IPS DF 6.9 (cell line): ENCODE measurements around the gene CCT7.
"Not testable (repeated sequence)": the region's sequence is repeated elsewhere in the genome, so short reads cannot be mapped to it uniquely, and the experiment has no call there.

Source experiments
- DNase-seq: peaks from one replicate; pipeline ENCODE4 v3.0.0-alpha.2; 2013; ENCODE audit warnings: low read depth, low spot score
- H3K27ac ChIP-seq: one replicate; pipeline ENCODE4 v1.5.1; 2013; ENCODE audit warnings: low read length, control low read depth
- H3K27me3 ChIP-seq: 2 replicates; pipeline ENCODE4 v1.6.1; 2013; ENCODE audit warnings: mild to moderate bottlenecking, low read length; ENCODE audit not compliant: control insufficient read depth, insufficient read depth
- H3K36me3 ChIP-seq: 2 replicates; pipeline ENCODE4 v1.6.1; 2013; ENCODE audit warnings: low read length; ENCODE audit not compliant: control insufficient read depth, insufficient read depth
- H3K4me1 ChIP-seq: 2 replicates; pipeline ENCODE4 v1.6.1; 2013; ENCODE audit warnings: low read length; ENCODE audit not compliant: control insufficient read depth, insufficient read depth
- H3K4me3 ChIP-seq: 2 replicates; pipeline ENCODE4 v1.5.1; 2013; ENCODE audit warnings: mild to moderate bottlenecking, low read length
- H3K9me3 ChIP-seq: 2 replicates; pipeline ENCODE4 v1.6.1; 2013; ENCODE audit warnings: low read length, inconsistent platforms; ENCODE audit not compliant: control insufficient read depth, insufficient read depth
- WGBS: extraction: QIAGEN DNeasy Blood & Tissue Kit; methylation state at CpG from one replicate; pipeline ENCODE4 v1.1.7; 2013; ENCODE audit warnings: mixed read lengths, missing lambda C conversion rate; ENCODE audit not compliant: insufficient read length, insufficient coverage; 5-methylcytosine and 5-hydroxymethylcytosine counted together

Gene CCT7

GRCh38 chr2:73233932-73234832 is at the start of gene CCT7:
Gene CCT7, plus strand, starts transcription at chr2:73234308. Its CDS starts 71 bp downstream, at chr2:73234379.
- Histone ChIP-seq H3K36me3 (no peaks in the 10 kb centered on the region), H3K4me1 (peaks cover 2% of the 10 kb centered on the region; the same call in 1 of the 2 replicates)
- no CpG with 5 or more reads among the region's 69 CpGs for WGBS

GRCh38 chr2:73185965-73186364 is 48.1 kb upstream of the CCT7 start:
- no peak overlapping the region for H3K27ac ChIP-seq
- H3K36me3 ChIP-seq: no peaks in the 10 kb centered on the region
- no peaks in the 10 kb centered on the region for H3K27me3 ChIP-seq
- no peak for DNase-seq
- H3K9me3 ChIP-seq: no peaks in the 10 kb centered on the region
- H3K4me3 ChIP-seq: no peak overlapping the region
- WGBS: no CpG with 5 or more reads among the region's 2 CpGs
- no peaks in the 10 kb centered on the region for H3K4me1 ChIP-seq

More at GRCh38 chr2:73233932-73234832, at the start of gene CCT7:
- peak; percentile 87 for DNase-seq
- no peaks in the 10 kb centered on the region for H3K27me3 ChIP-seq
- H3K27ac ChIP-seq: no peak within 1 kb of the TSS
- H3K4me3 ChIP-seq: peak within 1 kb of the TSS; percentile 78
- H3K9me3 ChIP-seq: no peaks in the 10 kb centered on the region

- Histone ChIP-seq H3K4me3 (no peak overlapping the region), H3K27ac (no peak overlapping the region), H3K4me1 (peaks cover 2% of the 10 kb centered on the region; the same call in 1 of the 2 replicates), H3K27me3 (no peaks in the 10 kb centered on the region), H3K9me3 (no peaks in the 10 kb centered on the region), H3K36me3 (no peaks in the 10 kb centered on the region)
- DNase-seq: no peak
- no CpG with 5 or more reads among the region's 2 CpGs for WGBS
Observed at GRCh38 chr2:73187549-73187948, 46.6 kb upstream of the CCT7 start.

GRCh38 chr2:73197579-73197978 is 36.5 kb upstream of the CCT7 start:
- Histone ChIP-seq H3K27me3 (no peaks in the 10 kb centered on the region; the same call in 1 of the 2 replicates), H3K4me1 (no peaks in the 10 kb centered on the region), H3K4me3 (no peak overlapping the region), H3K27ac (no peak overlapping the region), H3K9me3 (no peaks in the 10 kb centered on the region), H3K36me3 (no peaks in the 10 kb centered on the region)
- DNase-seq: no peak

GRCh38 chr2:73200281-73200680 is 33.8 kb upstream of the CCT7 start:
- not testable (repeated sequence) for H3K4me1 ChIP-seq, H3K27ac ChIP-seq, H3K4me3 ChIP-seq, DNase-seq, H3K36me3 ChIP-seq, H3K9me3 ChIP-seq
- H3K27me3 ChIP-seq: peaks cover 12% of the 10 kb centered on the region; the same call in 1 of the 2 replicates
- no CpG with 5 or more reads among the region's 10 CpGs for WGBS

- Histone ChIP-seq H3K27me3 (peaks cover 12% of the 10 kb centered on the region; the same call in 1 of the 2 replicates), H3K4me1 (no peaks in the 10 kb centered on the region), H3K4me3 (peak within 1 kb of the TSS; percentile 29; the same call in 1 of the 2 replicates), H3K9me3 (no peaks in the 10 kb centered on the region), H3K27ac (no peak within 1 kb of the TSS), H3K36me3 (no peaks in the 10 kb centered on the region)
- no CpG with 5 or more reads among the region's 87 CpGs for WGBS
- DNase-seq: no peak
Observed at GRCh38 chr2:73202156-73203054, 31.7 kb upstream of the CCT7 start, which contains the start of gene NOTO. Gene NOTO, plus strand, starts transcription at chr2:73202574. Its CDS starts 93 bp downstream, at chr2:73202667.

GRCh38 chr2:73203055-73203681 is 30.9 kb upstream of the CCT7 start:
- no peaks in the 10 kb centered on the region for H3K36me3 ChIP-seq
- peaks cover 12% of the 10 kb centered on the region; the same call in 1 of the 2 replicates for H3K27me3 ChIP-seq
- WGBS: no CpG with 5 or more reads among the region's 44 CpGs

GRCh38 chr2:73205611-73206010 is 28.5 kb upstream of the CCT7 start:
- Histone ChIP-seq H3K4me3 (no peak overlapping the region), H3K36me3 (no peaks in the 10 kb centered on the region), H3K27ac (no peak overlapping the region), H3K27me3 (peaks cover 12% of the 10 kb centered on the region; the same call in 1 of the 2 replicates), H3K9me3 (no peaks in the 10 kb centered on the region), H3K4me1 (no peaks in the 10 kb centered on the region)
- no CpG with 5 or more reads among the region's 6 CpGs for WGBS
- no peak for DNase-seq

More at GRCh38 chr2:73203055-73203681, 30.9 kb upstream of the CCT7 start:
- Histone ChIP-seq H3K4me3 (peak overlapping the region; percentile 29; the same call in 1 of the 2 replicates), H3K27ac (no peak overlapping the region), H3K4me1 (no peaks in the 10 kb centered on the region), H3K9me3 (no peaks in the 10 kb centered on the region)
- DNase-seq: no peak

- Histone ChIP-seq H3K27ac (no peak overlapping the region), H3K4me1 (no peaks in the 10 kb centered on the region), H3K4me3 (no peak overlapping the region), H3K9me3 (no peaks in the 10 kb centered on the region), H3K36me3 (no peaks in the 10 kb centered on the region), H3K27me3 (peaks cover 8% of the 10 kb centered on the region; the same call in 1 of the 2 replicates)
- DNase-seq: no peak
- WGBS: no CpG with 5 or more reads among the region's 3 CpGs
Observed at GRCh38 chr2:73208258-73208657, 25.9 kb upstream of the CCT7 start.

GRCh38 chr2:73210019-73210418 is 24.1 kb upstream of the CCT7 start:
- DNase-seq: no peak
- no CpG with 5 or more reads among the region's 4 CpGs for WGBS
- Histone ChIP-seq H3K4me1 (no peaks in the 10 kb centered on the region), H3K9me3 (no peaks in the 10 kb centered on the region), H3K27me3 (no peaks in the 10 kb centered on the region), H3K27ac (no peak overlapping the region), H3K36me3 (no peaks in the 10 kb centered on the region), H3K4me3 (no peak overlapping the region)
